Activated naive CD8-positive, alpha-beta T cell treated with anti-CD3 and anti-CD28 coated beads, Interleukin-2, amount 50 U/mL, for 24 hours (primary cell): Measurements from ENCODE around the gene MOB3A.
"Not testable (repeated sequence)": the region's sequence is repeated elsewhere in the genome, so short reads cannot be mapped to it uniquely, and the experiment has no call there.

Source experiments
- ATAC-seq: fragments of 150-1000 bp; cut with Tn5 transposase; one replicate; pipeline ENCODE4 v1.10.0; 2021
- DNase-seq: peaks from one replicate; pipeline ENCODE4 v3.0.0; 2021
- H3K27ac Mint-ChIP-seq: one replicate; pipeline ENCODE4 v1.8.0; 2021; ENCODE audit warnings: mild to moderate bottlenecking, mixed read lengths
- H3K27me3 Mint-ChIP-seq: one replicate; pipeline ENCODE4 v1.8.0; 2021; ENCODE audit warnings: mixed read lengths
- H3K36me3 Mint-ChIP-seq: one replicate; pipeline ENCODE4 v1.8.0; 2021; ENCODE audit warnings: low read depth, mixed read lengths
- H3K4me1 Mint-ChIP-seq: one replicate; pipeline ENCODE4 v1.8.0; 2021; ENCODE audit warnings: mixed read lengths
- H3K4me3 Mint-ChIP-seq: one replicate; pipeline ENCODE4 v1.8.0; 2021; ENCODE audit warnings: mild to moderate bottlenecking, moderate library complexity, mixed read lengths
- H3K9me3 Mint-ChIP-seq: one replicate; pipeline ENCODE4 v1.8.0; 2021; ENCODE audit warnings: mixed read lengths

MOB3A gene

GRCh38 chr19:2096034-2096479 lies at the start of gene MOB3A:
Gene MOB3A, minus strand, starts transcription at chr19:2096326. Its CDS starts 17,766 bp downstream, at chr19:2078560.
- no peaks in the 10 kb centered on the region for H3K27me3 Mint-ChIP-seq
- H3K9me3 Mint-ChIP-seq = no peaks in the 10 kb centered on the region
- H3K4me1 Mint-ChIP-seq = peaks cover 52% of the 10 kb centered on the region
- ATAC-seq (peak; percentile 55), DNase-seq (peak; percentile 88)
- H3K27ac Mint-ChIP-seq = peak within 1 kb of the TSS; percentile 92
- H3K4me3 Mint-ChIP-seq = peak within 1 kb of the TSS; percentile 97
- H3K36me3 Mint-ChIP-seq = peaks cover 22% of the 10 kb centered on the region

DNA sequence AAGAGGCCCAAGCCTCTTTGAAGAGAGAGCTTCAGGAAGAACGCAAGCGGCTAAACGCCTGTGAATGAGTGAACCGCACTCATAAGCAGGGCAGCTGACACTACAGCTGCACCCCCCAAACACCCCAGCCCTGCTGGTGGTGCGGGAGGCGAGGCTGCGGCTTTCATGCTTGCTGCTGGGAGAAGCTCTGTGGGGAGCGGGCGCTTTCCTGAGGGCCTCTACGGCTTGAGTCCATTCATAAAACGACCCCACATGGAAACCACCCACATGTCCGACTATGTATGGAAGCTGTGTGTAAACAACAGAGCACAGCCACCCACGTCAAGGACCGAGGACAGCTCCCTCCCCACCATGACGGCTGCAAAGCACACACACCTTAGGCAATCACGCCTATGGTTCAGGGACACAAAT lies 49.7 kb upstream of the MOB3A start:
- H3K36me3 Mint-ChIP-seq = peaks cover 9% of the 10 kb centered on the region
- peaks cover 56% of the 10 kb centered on the region for H3K4me1 Mint-ChIP-seq
- no peak overlapping the region for H3K4me3 Mint-ChIP-seq
- ATAC-seq (no peak), DNase-seq (no peak)
- no peaks in the 10 kb centered on the region for H3K27me3 Mint-ChIP-seq
- H3K9me3 Mint-ChIP-seq = no peaks in the 10 kb centered on the region
- H3K27ac Mint-ChIP-seq = no peak overlapping the region

DNA sequence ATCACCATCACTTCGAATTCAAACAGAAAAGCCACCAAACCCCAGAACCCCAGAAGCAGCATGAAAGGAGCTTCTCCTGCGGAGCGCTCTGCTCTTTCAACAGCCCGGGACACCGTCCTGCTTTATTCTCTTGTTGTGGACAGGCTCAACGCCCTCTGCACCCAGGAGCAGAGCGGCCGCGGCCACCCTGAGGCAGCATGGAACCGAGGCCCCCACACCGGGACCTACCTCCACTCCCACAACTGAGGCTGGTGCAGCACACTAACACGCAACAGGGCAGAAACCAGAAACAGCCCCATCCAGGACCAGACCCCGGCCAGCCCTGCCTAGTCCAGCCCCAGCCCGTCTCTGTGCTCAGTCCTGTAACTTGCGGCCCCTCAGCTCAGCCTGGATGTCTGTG lies 48.1 kb upstream of the MOB3A start:
- Mint-ChIP-seq H3K36me3 (peaks cover 8% of the 10 kb centered on the region), H3K4me1 (peaks cover 53% of the 10 kb centered on the region), H3K27me3 (no peaks in the 10 kb centered on the region), H3K9me3 (no peaks in the 10 kb centered on the region), H3K4me3 (no peak overlapping the region), H3K27ac (no peak overlapping the region)
- ATAC-seq = no peak
- DNase-seq = no peak

DNA sequence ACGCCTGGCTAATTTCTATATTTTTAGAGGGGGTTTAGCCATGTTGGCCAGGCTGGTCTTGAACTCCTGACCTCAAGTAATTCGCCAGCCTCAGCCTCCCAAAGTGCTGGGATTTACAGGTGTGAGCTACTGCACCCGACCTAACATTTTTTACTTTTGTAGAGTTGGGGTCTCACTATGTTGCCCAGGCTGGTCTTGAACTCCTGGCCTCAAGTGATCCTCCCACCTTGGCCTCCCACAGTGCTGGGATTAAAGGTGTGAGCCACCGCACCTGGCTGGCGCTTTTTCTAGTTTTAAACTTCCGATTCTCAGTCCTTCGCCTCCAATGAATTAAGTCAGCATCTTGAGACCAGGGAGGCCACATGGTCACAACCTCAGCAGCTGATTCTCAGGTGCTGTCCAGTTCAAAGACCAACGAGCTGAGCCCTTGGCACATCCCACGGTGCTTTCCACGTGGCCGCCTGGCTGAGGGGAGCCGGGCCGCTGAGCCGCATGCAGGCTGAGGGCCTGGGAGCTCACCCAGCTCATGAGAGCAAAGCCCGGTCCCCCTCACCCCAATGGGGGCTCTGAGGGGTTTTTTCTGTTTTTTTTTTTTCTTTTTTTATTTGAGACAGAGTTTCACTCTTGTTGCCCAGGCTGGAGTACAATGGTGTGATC lies 46.2 kb upstream of the MOB3A start:
- no peak overlapping the region for H3K4me3 Mint-ChIP-seq
- no peak for DNase-seq
- H3K36me3 Mint-ChIP-seq = peaks cover 9% of the 10 kb centered on the region
- no peaks in the 10 kb centered on the region for H3K27me3 Mint-ChIP-seq
- no peak overlapping the region for H3K27ac Mint-ChIP-seq
- H3K4me1 Mint-ChIP-seq = peaks cover 36% of the 10 kb centered on the region
- H3K9me3 Mint-ChIP-seq = no peaks in the 10 kb centered on the region
- no peak for ATAC-seq

DNA sequence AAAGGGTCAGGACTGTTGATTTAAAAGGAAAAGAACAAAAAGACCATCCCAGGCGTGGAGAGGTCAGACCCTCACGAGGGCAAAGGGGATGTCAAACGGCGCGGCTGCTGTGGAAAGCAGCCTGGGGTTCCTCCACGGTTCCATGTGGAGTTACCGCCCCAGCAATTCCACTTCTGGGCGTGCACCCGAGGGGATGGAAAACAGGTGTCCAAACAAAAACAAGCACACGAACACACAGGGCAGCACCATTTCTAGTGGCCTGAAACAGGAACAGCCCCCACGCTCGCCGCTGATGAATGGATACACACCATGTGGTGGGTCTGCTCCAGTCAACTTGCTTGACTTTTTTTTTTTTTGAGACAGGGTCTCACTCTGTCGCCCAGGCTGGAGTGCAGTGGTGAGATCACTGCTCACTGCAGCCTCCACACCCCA lies 44.0 kb upstream of the MOB3A start:
- Mint-ChIP-seq H3K4me1 (peaks cover 18% of the 10 kb centered on the region), H3K9me3 (no peaks in the 10 kb centered on the region), H3K4me3 (no peak overlapping the region), H3K36me3 (peaks cover 11% of the 10 kb centered on the region), H3K27ac (no peak overlapping the region), H3K27me3 (no peaks in the 10 kb centered on the region)
- ATAC-seq = no peak
- DNase-seq = no peak

DNA sequence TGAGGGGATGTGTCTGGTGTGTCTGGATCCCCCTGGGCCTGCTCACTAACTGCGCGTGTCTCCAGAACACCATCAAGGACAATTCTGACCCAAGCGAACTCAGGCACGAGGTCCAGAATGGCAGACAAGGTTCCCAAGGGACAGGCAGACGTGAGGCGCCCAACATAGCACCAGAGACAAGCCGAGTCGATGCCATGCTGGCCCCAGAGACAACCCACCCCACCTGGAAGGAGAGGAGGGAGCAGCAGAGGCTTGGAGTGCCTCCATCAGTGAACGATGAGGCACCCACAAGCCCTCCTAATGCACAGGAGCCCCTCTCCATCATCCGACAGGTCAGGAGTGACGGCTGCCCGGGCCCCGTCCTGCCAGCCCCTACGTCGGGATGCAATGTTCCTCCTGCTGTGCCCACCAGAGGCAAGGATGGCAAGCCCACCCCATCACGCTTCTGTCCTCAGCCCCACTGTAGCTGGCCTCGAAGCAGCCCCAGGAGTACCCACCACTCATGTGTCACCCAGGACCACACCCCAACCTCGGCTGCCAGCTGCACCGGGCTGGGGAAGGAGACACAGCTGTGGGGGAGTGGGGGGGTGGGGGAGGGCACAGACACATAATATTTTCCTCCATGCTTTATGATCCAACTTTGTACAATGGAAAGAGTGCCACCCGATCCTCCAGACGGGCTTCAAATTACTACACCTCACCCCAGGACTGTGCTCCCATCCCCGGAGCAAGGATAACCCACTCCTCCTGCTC lies 43.4 kb upstream of the MOB3A start:
- Mint-ChIP-seq H3K4me1 (peaks cover 14% of the 10 kb centered on the region), H3K27ac (no peak overlapping the region), H3K27me3 (no peaks in the 10 kb centered on the region), H3K36me3 (peaks cover 11% of the 10 kb centered on the region), H3K4me3 (no peak overlapping the region), H3K9me3 (no peaks in the 10 kb centered on the region)
- ATAC-seq (no peak), DNase-seq (no peak)

GRCh38 chr19:2138061-2138728 lies 42.1 kb upstream of the MOB3A start:
- H3K27me3 Mint-ChIP-seq = no peaks in the 10 kb centered on the region
- peaks cover 13% of the 10 kb centered on the region for H3K36me3 Mint-ChIP-seq
- H3K27ac Mint-ChIP-seq = no peak overlapping the region
- H3K4me1 Mint-ChIP-seq = peaks cover 11% of the 10 kb centered on the region
- no peaks in the 10 kb centered on the region for H3K9me3 Mint-ChIP-seq
- ATAC-seq (no peak), DNase-seq (no peak)
- no peak overlapping the region for H3K4me3 Mint-ChIP-seq

- no peak for ATAC-seq
- Mint-ChIP-seq H3K27me3 (no peaks in the 10 kb centered on the region), H3K27ac (no peak overlapping the region), H3K36me3 (peaks cover 23% of the 10 kb centered on the region), H3K4me1 (peaks cover 9% of the 10 kb centered on the region), H3K9me3 (no peaks in the 10 kb centered on the region), H3K4me3 (no peak overlapping the region)
- DNase-seq = no peak
Observed at GRCh38 chr19:2136796-2137195, 40.7 kb upstream of the MOB3A start.

GRCh38 chr19:2135474-2136402 lies 39.6 kb upstream of the MOB3A start:
- DNase-seq (no peak), ATAC-seq (no peak)
- H3K4me3 Mint-ChIP-seq = no peak overlapping the region
- H3K9me3 Mint-ChIP-seq = no peaks in the 10 kb centered on the region
- H3K27ac Mint-ChIP-seq = no peak overlapping the region
- H3K27me3 Mint-ChIP-seq = no peaks in the 10 kb centered on the region
- H3K36me3 Mint-ChIP-seq = peaks cover 24% of the 10 kb centered on the region
- H3K4me1 Mint-ChIP-seq = peaks cover 9% of the 10 kb centered on the region

GRCh38 chr19:2132731-2133490 lies 36.8 kb upstream of the MOB3A start:
- peaks cover 21% of the 10 kb centered on the region for H3K36me3 Mint-ChIP-seq
- ATAC-seq (no peak), DNase-seq (no peak)
- no peaks in the 10 kb centered on the region for H3K9me3 Mint-ChIP-seq
- H3K4me1 Mint-ChIP-seq = no peaks in the 10 kb centered on the region
- H3K27ac Mint-ChIP-seq = no peak overlapping the region
- H3K4me3 Mint-ChIP-seq = no peak overlapping the region
- H3K27me3 Mint-ChIP-seq = no peaks in the 10 kb centered on the region

- no peak for ATAC-seq
- DNase-seq = no peak
- no peak overlapping the region for H3K4me3 Mint-ChIP-seq
- no peaks in the 10 kb centered on the region for H3K9me3 Mint-ChIP-seq
- peaks cover 21% of the 10 kb centered on the region for H3K36me3 Mint-ChIP-seq
- H3K27me3 Mint-ChIP-seq = no peaks in the 10 kb centered on the region
- H3K27ac Mint-ChIP-seq = no peak overlapping the region
- no peaks in the 10 kb centered on the region for H3K4me1 Mint-ChIP-seq
Observed at GRCh38 chr19:2132191-2132590, 36.1 kb upstream of the MOB3A start.

- H3K36me3 Mint-ChIP-seq = peaks cover 19% of the 10 kb centered on the region
- H3K27ac Mint-ChIP-seq, H3K4me1 Mint-ChIP-seq, H3K4me3 Mint-ChIP-seq, H3K9me3 Mint-ChIP-seq, ATAC-seq, H3K27me3 Mint-ChIP-seq, DNase-seq: not testable (repeated sequence)
Observed at GRCh38 chr19:2131012-2131975, 35.2 kb upstream of the MOB3A start.
